Upper lobe of left lung (tissue), 6 donors: ENCODE data around the gene TUBB4B. TPM values are rescaled to one million over a fixed set of nuclear protein-coding genes. Genes with fewer than 3 reads are reported as not detected.

ENCODE experiments used
- ATAC-seq, 2 donors: fragments of 200-7000 bp; cut with Tn5 transposase; one replicate each; pipeline ENCODE4 v1.9.1; 2022; ENCODE audit warnings: mild to moderate bottlenecking in 2 of 2, moderate library complexity in 2 of 2; ENCODE audit not compliant: low FRiP score in 2 of 2
- DNase-seq, 2 donors: peaks; one replicate each; pipeline ENCODE4 v3.0.0-alpha.2; 2019 to 2020
- H3K27ac ChIP-seq, 4 donors: fragments of 200-600 bp; sonication (generic); one replicate each; pipeline ENCODE4 v1.5.1; 2016 to 2019
- H3K27me3 ChIP-seq, 4 donors: fragments of 200-600 bp; sonication (generic); one replicate each; pipeline ENCODE4 v1.5.1; 2017 to 2019
- H3K36me3 ChIP-seq, 4 donors: fragments of 200-600 bp; sonication (generic); one replicate each; pipeline ENCODE4 v1.5.1; 2016 to 2019
- H3K4me1 ChIP-seq, 4 donors: fragments of 200-600 bp; sonication (generic); one replicate each; pipeline ENCODE4 v1.5.1; 2018 to 2019
- H3K4me3 ChIP-seq, 4 donors: fragments of 200-600 bp; sonication (generic); one replicate each; pipeline ENCODE4 v1.5.1; 2017 to 2019; ENCODE audit warnings: mild to moderate bottlenecking in 2 of 4, moderate library complexity in 1 of 4
- H3K9me3 ChIP-seq, 4 donors: fragments of 200-600 bp; sonication (generic); one replicate each; pipeline ENCODE4 v1.5.1; 2018 to 2019
- EP300 ChIP-seq, 4 donors: sonication (generic); formaldehyde crosslinking; IDR thresholded peaks; one replicate each; pipeline ENCODE4 v1.5.1; 2017; ENCODE audit warnings: antibody characterized with exemption in 4 of 4, control low read depth in 2 of 4
- POLR2A ChIP-seq, 4 donors: fragments of 450-650 bp; IDR thresholded peaks; one replicate each; pipeline ENCODE4 v1.5.1; 2016 to 2017; ENCODE audit warnings: antibody characterized with exemption in 4 of 4, mild to moderate bottlenecking in 2 of 4
- POLR2AphosphoS5 ChIP-seq, 2 donors: sonication (generic); formaldehyde crosslinking; IDR thresholded peaks; one replicate each; pipeline ENCODE4 v1.5.1; 2017; ENCODE audit warnings: antibody characterized with exemption in 2 of 2
- WGBS, 2 donors: methylation state at CpG; one replicate each; pipeline ENCODE4 v1.1.5; 2017 to 2018; 5-methylcytosine and 5-hydroxymethylcytosine counted together
- total RNA-seq, 6 donors: library from RNA; depleted of rRNA in 4 of 6; stranded (reverse); fragments of >200 nt in 4 of 6; gene quantifications; one replicate each; pipeline versions ENCODE4 v1.1.0 to v1.2.1, GENCODE V29; 2016 to 2021
- TF ChIP-seq, protein P1 (sequence below), 6 experiments: fragments of 450-650 bp in 4 of 6; fragments of 200-600 bp in 2 of 6; sonication (generic) in 2 of 6; IDR thresholded peaks; one replicate each; pipeline ENCODE4 v1.5.1; 2016 to 2019; ENCODE audit warnings: antibody characterized with exemption in 6 of 6
- donor health status: DM: no; HTN: no; CAD: no; lungs with moderate emphysema.
- donor health status: DM: no; HTN: yes; CAD: no; lungs with severe emphysema.

TUBB4B gene
- total RNA-seq, 6 donors from 2014 or later = 120 to 539 (median 227) TPM

- H3K27me3 ChIP-seq = no peaks in the 10 kb centered on the region
- TF ChIP-seq POLR2AphosphoS5 (IDR thresholded peaks at IDR 0.05) (no peak), POLR2A (IDR thresholded peaks at IDR 0.05) (no peak), EP300 (IDR thresholded peaks at IDR 0.05) (no peak)
- TF ChIP-seq, protein P1, sequence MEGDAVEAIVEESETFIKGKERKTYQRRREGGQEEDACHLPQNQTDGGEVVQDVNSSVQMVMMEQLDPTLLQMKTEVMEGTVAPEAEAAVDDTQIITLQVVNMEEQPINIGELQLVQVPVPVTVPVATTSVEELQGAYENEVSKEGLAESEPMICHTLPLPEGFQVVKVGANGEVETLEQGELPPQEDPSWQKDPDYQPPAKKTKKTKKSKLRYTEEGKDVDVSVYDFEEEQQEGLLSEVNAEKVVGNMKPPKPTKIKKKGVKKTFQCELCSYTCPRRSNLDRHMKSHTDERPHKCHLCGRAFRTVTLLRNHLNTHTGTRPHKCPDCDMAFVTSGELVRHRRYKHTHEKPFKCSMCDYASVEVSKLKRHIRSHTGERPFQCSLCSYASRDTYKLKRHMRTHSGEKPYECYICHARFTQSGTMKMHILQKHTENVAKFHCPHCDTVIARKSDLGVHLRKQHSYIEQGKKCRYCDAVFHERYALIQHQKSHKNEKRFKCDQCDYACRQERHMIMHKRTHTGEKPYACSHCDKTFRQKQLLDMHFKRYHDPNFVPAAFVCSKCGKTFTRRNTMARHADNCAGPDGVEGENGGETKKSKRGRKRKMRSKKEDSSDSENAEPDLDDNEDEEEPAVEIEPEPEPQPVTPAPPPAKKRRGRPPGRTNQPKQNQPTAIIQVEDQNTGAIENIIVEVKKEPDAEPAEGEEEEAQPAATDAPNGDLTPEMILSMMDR (IDR thresholded peaks at IDR 0.05) = peak; percentile 32 to 70 (median 38)
- no peak overlapping the region for H3K27ac ChIP-seq
- no peaks in the 10 kb centered on the region for H3K9me3 ChIP-seq
- no peaks in the 10 kb centered on the region for H3K4me1 ChIP-seq
- peaks cover 0 to 20% (median 2%) of the 10 kb centered on the region in 4 donors for H3K36me3 ChIP-seq
- WGBS, 2 donors = 49 to 55% methylated on average over 10 to 14 of the region's 14 CpGs
- DNase-seq = no peak
- no peak overlapping the region for H3K4me3 ChIP-seq
- ATAC-seq = peak; percentile 42 to 86
Observed at GRCh38 chr9:137286975-137287383, 45.9 kb downstream of the TUBB4B start.

DNA sequence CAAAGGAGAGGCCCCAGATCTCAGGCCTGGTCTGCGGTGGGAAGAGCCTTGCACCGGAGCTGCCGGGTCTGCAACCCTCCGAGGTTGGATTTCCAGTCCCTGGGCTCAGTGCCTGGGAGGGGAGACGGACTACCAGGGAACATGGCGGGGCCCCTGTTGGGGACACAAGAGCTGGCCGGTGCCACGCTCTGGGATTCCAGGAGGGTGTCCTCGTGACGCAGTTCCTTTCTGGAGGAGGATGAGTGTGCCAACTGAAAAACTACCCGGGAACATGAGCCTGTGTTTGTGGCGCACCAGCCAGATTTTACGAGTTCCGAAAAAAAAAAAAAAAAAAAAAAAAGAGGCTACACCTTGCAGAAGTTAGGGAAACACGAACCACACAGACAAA lies 52.0 kb downstream of the TUBB4B start:
- Histone ChIP-seq H3K27ac (peak overlapping the region; percentile 55 to 91 (median 86)), H3K4me1 (peaks cover 25 to 45% (median 34%) of the 10 kb centered on the region in 4 donors), H3K27me3 (peaks cover 0 to 18% (median 8%) of the 10 kb centered on the region in 4 donors), H3K9me3 (no peaks in the 10 kb centered on the region), H3K4me3 (peak overlapping the region in 1 of 4 donors; percentile 46), H3K36me3 (no peaks in the 10 kb centered on the region)
- DNase-seq (peak in 1 of 2 donors; percentile 36), ATAC-seq (no peak)
- 72% methylated on average over 14 to 15 of the region's 15 CpGs for WGBS, 2 donors
- TF ChIP-seq POLR2AphosphoS5 (IDR thresholded peaks at IDR 0.05) (no peak), EP300 (IDR thresholded peaks at IDR 0.05) (no peak), POLR2A (IDR thresholded peaks at IDR 0.05) (no peak)
- TF ChIP-seq, protein P1 (IDR thresholded peaks at IDR 0.05) = no peak

Other genes with a start within 250 kb of the TUBB4B start
- 100 to 1,000 TPM in 1 of 6 donors, 10 to 100 TPM in 5; 41.8 to 150 (median 52.8) TPM for gene PAXX, start 248.9 kb upstream of the TUBB4B start, total RNA-seq
- 100 to 1,000 TPM in 2 of 6 donors, 10 to 100 TPM in 4; 41.9 to 132 (median 85.2) TPM for gene CLIC3, start 244.7 kb upstream of the TUBB4B start, total RNA-seq
- gene ABCA2, start 213.1 kb upstream of the TUBB4B start, total RNA-seq = 10 to 100 TPM; 14.7 to 49.2 (median 29.6) TPM
- gene FUT7, start 209.2 kb upstream of the TUBB4B start, total RNA-seq = 1 to 10 TPM in 4 of 6 donors, under 1 TPM in 1, not detected in 1; 0.94 to 2.3 (median 2.0) TPM
- gene NPDC1, start 195.1 kb upstream of the TUBB4B start, total RNA-seq = 100 to 1,000 TPM in 2 of 6 donors, 10 to 100 TPM in 4; 26.7 to 199 (median 73.2) TPM
- gene ENTPD2, start 187.2 kb upstream of the TUBB4B start, total RNA-seq = under 1 TPM in 4 of 6 donors, not detected in 2; 0.34 to 0.98 (median 0.55) TPM
- 1 to 10 TPM in 4 of 6 donors, under 1 TPM in 2; 0.69 to 6.8 (median 1.4) TPM for gene SAPCD2, start 170.7 kb upstream of the TUBB4B start, total RNA-seq
- 10 to 100 TPM; 10.5 to 69.1 (median 34.0) TPM for gene UAP1L1, start 163.8 kb upstream of the TUBB4B start, total RNA-seq
- 10 to 100 TPM; 38.0 to 97.4 (median 54.1) TPM for gene MAN1B1, start 154.3 kb upstream of the TUBB4B start, total RNA-seq
- 100 to 1,000 TPM; 108 to 394 (median 229) TPM for gene DPP7, start 126.6 kb upstream of the TUBB4B start, total RNA-seq
- 1 to 10 TPM in 1 of 6 donors, under 1 TPM in 2, not detected in 3; 0.17 to 2.1 (median 0.49) TPM for gene GRIN1, start 102.1 kb upstream of the TUBB4B start, total RNA-seq
- gene LRRC26, start 71.2 kb upstream of the TUBB4B start, total RNA-seq = 1 to 10 TPM in 3 of 6 donors, under 1 TPM in 1, not detected in 2; 0.46 to 6.3 (median 1.7) TPM
- not detected for gene TMEM210, start 69.2 kb upstream of the TUBB4B start, total RNA-seq
- 100 to 1,000 TPM in 1 of 6 donors, 10 to 100 TPM in 5; 31.9 to 174 (median 67.3) TPM for gene ANAPC2, start 52.7 kb upstream of the TUBB4B start, total RNA-seq
- gene SSNA1, start 52.6 kb upstream of the TUBB4B start, total RNA-seq = 100 to 1,000 TPM in 1 of 6 donors, 10 to 100 TPM in 5; 39.8 to 110 (median 73.0) TPM
- 10 to 100 TPM; 18.9 to 33.1 (median 27.1) TPM for gene TPRN, start 40.5 kb upstream of the TUBB4B start, total RNA-seq
- 10 to 100 TPM; 17.8 to 35.5 (median 31.1) TPM for gene TMEM203, start 35.6 kb upstream of the TUBB4B start, total RNA-seq
- gene NDOR1, start 35.6 kb upstream of the TUBB4B start, total RNA-seq = 10 to 100 TPM in 4 of 6 donors, 1 to 10 TPM in 2; 7.7 to 54.5 (median 18.5) TPM
- 10 to 100 TPM in 1 of 6 donors, 1 to 10 TPM in 5; 2.3 to 12.6 (median 4.5) TPM for gene RNF208, start 19.0 kb upstream of the TUBB4B start, total RNA-seq
- 1 to 10 TPM in 2 of 6 donors, under 1 TPM in 3, not detected in 1; 0.20 to 2.0 (median 0.97) TPM for gene CYSRT1, start 16.1 kb upstream of the TUBB4B start, total RNA-seq
- under 1 TPM in 3 of 6 donors, not detected in 3; 0.46 to 0.59 (median 0.57) TPM for gene RNF224, start 13.8 kb upstream of the TUBB4B start, total RNA-seq
- gene SLC34A3, start 10.4 kb upstream of the TUBB4B start, total RNA-seq = under 1 TPM in 2 of 6 donors, not detected in 4; 0.10 to 0.17 TPM
- gene STPG3, start 10.0 kb downstream of the TUBB4B start, total RNA-seq = under 1 TPM in 1 of 6 donors, not detected in 5; 0.23 TPM
- 10 to 100 TPM; 31.8 to 55.6 (median 49.8) TPM for gene NELFB, start 14.0 kb downstream of the TUBB4B start, total RNA-seq
- gene TOR4A, start 36.4 kb downstream of the TUBB4B start, total RNA-seq = 10 to 100 TPM; 31.5 to 62.6 (median 39.2) TPM
- 10 to 100 TPM in 3 of 6 donors, 1 to 10 TPM in 3; 3.1 to 26.9 (median 9.5) TPM for gene NRARP, start 61.0 kb downstream of the TUBB4B start, total RNA-seq
- 100 to 1,000 TPM in 1 of 6 donors, 10 to 100 TPM in 5; 12.3 to 118 (median 24.8) TPM for gene EXD3, start 181.9 kb downstream of the TUBB4B start, total RNA-seq
- 10 to 100 TPM in 3 of 6 donors, 1 to 10 TPM in 3; 3.3 to 34.6 (median 11.7) TPM for gene NOXA1, start 182.1 kb downstream of the TUBB4B start, total RNA-seq
- gene ENTPD8, start 200.1 kb downstream of the TUBB4B start, total RNA-seq = under 1 TPM in 2 of 6 donors, not detected in 4; 0.15 to 0.17 TPM
- gene NSMF, start 218.0 kb downstream of the TUBB4B start, total RNA-seq = 10 to 100 TPM; 20.4 to 57.6 (median 25.9) TPM